Thoracic aorta (tissue), 2 donors: ENCODE measurements around the gene TENM4. TPM values are rescaled to one million over a fixed set of nuclear protein-coding genes. Genes with fewer than 3 reads are reported as not detected.
"Not testable (repeated sequence)": the region's sequence is repeated elsewhere in the genome, so short reads cannot be mapped to it uniquely, and the experiment has no call there.

ENCODE experiments used
- ATAC-seq: fragments of 150-250 bp; one replicate; pipeline ENCODE4 v1.8.0; 2017; ENCODE audit warnings: low read depth; ENCODE audit not compliant: insufficient number of reproducible peaks, low FRiP score
- DNase-seq: peaks from one replicate; pipeline ENCODE4 v3.0.0-alpha.2; 2020; ENCODE audit warnings: low spot score
- H3K27ac ChIP-seq, 2 donors: fragments of 200-600 bp; sonication (generic); 1 replicate in 1 of 2; 2 replicates in 1 of 2; pipeline ENCODE4 v1.5.1; 2016; ENCODE audit warnings: mild to moderate bottlenecking in 2 of 2, moderate library complexity in 2 of 2
- H3K27me3 ChIP-seq: fragments of 200-600 bp; sonication (generic); replicated peaks from 2 replicates; pipeline ENCODE4 v1.6.0; 2016; ENCODE audit warnings: mild to moderate bottlenecking; ENCODE audit not compliant: insufficient read depth
- H3K36me3 ChIP-seq: fragments of 200-600 bp; sonication (generic); one replicate; pipeline ENCODE4 v1.5.1; 2016
- H3K4me1 ChIP-seq, 2 donors: fragments of 200-600 bp; sonication (generic); 1 replicate in 1 of 2; 2 replicates in 1 of 2; pipeline versions ENCODE4 v1.5.1 to v1.6.0; 2016; ENCODE audit warnings: low read depth in 2 of 2, mild to moderate bottlenecking in 1 of 2; ENCODE audit not compliant: control insufficient read depth in 1 of 2
- H3K4me3 ChIP-seq: fragments of 200-600 bp; sonication (generic); 2 replicates; pipeline ENCODE4 v1.5.1; 2016; ENCODE audit warnings: mild to moderate bottlenecking
- H3K9me3 ChIP-seq: fragments of 200-600 bp; sonication (generic); 2 replicates; pipeline ENCODE4 v1.5.1; 2016
- total RNA-seq, 2 donors: library from RNA; depleted of rRNA; stranded (reverse); fragments of >200 nt; gene quantifications; one replicate each; pipeline versions ENCODE4 v1.1.0 to v1.2.3, GENCODE V29; 2016
- TF ChIP-seq, protein P1 (sequence below): fragments of 200-600 bp; sonication (generic); IDR thresholded peaks from one replicate; pipeline ENCODE4 v1.5.1; 2019; ENCODE audit warnings: antibody characterized with exemption

The TENM4 gene
- total RNA-seq, 2 donors from 2014 or later = 6.1 to 13.3 TPM

DNA sequence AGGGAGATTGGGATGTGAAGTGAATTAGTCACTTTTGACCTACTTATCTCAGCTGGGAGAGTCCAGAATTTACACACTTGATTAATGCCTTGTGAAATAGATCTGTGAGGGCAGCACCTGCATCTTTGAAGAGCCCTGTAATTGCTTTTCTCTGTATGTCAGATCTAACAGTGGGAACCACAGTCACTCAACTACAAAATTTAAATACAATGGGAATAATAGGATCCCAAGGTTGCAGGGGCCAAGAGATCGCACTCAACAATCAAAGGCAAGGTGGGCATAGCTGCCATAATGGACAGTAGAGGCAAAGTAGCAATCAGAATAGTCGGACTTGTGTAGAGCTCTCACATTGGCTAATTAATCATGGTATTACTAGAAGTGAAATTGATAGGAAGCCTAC is 820.7 kb downstream of the TENM4 start:
- Histone ChIP-seq H3K27ac (no peak overlapping the region), H3K4me3 (no peak overlapping the region), H3K27me3 (no peaks in the 10 kb centered on the region), H3K9me3 (peaks cover 12% of the 10 kb centered on the region), H3K36me3 (no peaks in the 10 kb centered on the region), H3K4me1 (no peaks in the 10 kb centered on the region)
- ATAC-seq (no peak), DNase-seq (no peak)
- TF ChIP-seq, protein P1, sequence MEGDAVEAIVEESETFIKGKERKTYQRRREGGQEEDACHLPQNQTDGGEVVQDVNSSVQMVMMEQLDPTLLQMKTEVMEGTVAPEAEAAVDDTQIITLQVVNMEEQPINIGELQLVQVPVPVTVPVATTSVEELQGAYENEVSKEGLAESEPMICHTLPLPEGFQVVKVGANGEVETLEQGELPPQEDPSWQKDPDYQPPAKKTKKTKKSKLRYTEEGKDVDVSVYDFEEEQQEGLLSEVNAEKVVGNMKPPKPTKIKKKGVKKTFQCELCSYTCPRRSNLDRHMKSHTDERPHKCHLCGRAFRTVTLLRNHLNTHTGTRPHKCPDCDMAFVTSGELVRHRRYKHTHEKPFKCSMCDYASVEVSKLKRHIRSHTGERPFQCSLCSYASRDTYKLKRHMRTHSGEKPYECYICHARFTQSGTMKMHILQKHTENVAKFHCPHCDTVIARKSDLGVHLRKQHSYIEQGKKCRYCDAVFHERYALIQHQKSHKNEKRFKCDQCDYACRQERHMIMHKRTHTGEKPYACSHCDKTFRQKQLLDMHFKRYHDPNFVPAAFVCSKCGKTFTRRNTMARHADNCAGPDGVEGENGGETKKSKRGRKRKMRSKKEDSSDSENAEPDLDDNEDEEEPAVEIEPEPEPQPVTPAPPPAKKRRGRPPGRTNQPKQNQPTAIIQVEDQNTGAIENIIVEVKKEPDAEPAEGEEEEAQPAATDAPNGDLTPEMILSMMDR = no peak

DNA sequence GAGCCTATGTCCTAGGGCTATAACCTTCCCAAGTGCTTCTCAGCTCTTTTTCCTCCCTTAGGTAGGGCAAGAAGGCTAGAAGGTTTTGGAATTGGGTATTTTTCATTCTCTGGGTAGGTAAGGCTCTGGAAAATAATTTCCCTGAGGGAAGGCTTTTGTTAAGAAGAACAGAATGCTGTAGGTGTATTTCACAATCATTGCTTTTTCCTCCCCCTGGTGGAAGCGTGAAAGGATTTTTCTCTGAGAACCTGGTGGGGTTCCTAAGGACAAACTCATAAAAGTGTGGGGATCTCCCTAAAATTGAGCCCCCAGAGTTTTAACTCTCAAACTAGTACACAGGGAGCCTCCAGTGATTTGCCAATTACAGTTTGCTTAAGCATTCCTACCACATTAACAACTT is 825.1 kb downstream of the TENM4 start:
- no peaks in the 10 kb centered on the region for H3K27me3 ChIP-seq
- no peak overlapping the region for H3K4me3 ChIP-seq
- H3K9me3 ChIP-seq = peaks cover 9% of the 10 kb centered on the region
- no peak for DNase-seq
- no peak overlapping the region for H3K27ac ChIP-seq
- no peaks in the 10 kb centered on the region for H3K36me3 ChIP-seq
- no peaks in the 10 kb centered on the region for H3K4me1 ChIP-seq
- TF ChIP-seq, protein P1 = no peak
- ATAC-seq = no peak

DNA sequence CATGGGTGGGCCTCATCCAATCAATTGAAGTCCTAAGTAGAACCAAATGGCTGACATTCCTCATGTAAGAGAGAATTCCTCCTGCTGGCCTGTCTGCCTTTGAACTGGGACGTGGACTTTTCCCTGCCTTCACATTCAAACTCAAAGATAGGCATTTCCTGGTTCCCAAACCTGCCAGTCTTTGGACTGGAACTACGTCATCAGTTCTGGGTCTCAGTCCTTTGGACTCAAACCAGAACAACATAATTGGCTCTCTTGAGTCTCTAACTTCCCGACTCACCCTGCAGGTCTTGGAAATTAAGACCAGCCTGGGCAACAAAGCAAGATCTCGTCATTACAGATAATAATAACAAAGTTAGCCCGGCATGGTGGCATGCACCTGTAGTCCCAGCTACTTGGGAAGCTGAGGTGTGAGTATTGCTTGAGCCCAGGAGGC is 827.4 kb downstream of the TENM4 start:
- H3K27ac ChIP-seq = no peak overlapping the region
- DNase-seq (no peak), ATAC-seq (no peak)
- TF ChIP-seq, protein P1 = no peak
- no peaks in the 10 kb centered on the region for H3K27me3 ChIP-seq
- H3K4me3 ChIP-seq = no peak overlapping the region
- H3K9me3 ChIP-seq = no peaks in the 10 kb centered on the region
- H3K36me3 ChIP-seq = no peaks in the 10 kb centered on the region
- no peaks in the 10 kb centered on the region for H3K4me1 ChIP-seq

DNA sequence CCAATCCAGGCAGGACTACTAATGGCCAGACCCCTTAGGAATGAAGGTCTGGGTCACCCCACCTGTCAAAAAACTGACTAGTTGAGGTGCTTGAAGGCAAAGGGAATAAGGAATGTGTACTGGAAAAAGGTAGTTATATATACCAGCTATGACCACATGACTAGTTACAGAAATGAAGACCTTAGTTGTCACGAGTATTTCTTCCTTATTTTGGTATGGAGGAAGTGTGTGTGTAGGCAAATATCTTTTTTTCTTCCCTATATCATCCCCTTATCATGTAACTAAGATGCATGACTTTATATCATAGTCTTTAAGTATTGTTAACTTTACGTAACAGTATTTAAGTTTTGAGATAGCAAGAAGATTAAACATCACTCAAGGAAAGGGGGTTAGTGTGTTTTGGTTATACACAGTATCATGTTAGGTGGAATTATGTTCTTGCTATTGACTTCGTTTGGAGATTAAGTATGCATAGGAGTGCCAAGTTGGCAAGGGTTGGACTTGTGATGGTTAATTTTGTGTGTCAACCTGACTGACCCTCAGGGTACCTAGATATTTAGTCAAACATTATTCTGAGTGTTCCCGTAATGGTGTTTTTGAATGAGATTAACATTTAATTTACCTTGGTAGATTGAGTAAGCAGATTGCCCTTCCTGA is 828.0 kb downstream of the TENM4 start:
- TF ChIP-seq, protein P1 = no peak
- no peaks in the 10 kb centered on the region for H3K27me3 ChIP-seq
- no peak overlapping the region for H3K27ac ChIP-seq
- DNase-seq (no peak), ATAC-seq (no peak)
- no peak overlapping the region for H3K4me3 ChIP-seq
- no peaks in the 10 kb centered on the region for H3K4me1 ChIP-seq
- no peaks in the 10 kb centered on the region for H3K36me3 ChIP-seq
- no peaks in the 10 kb centered on the region for H3K9me3 ChIP-seq

DNA sequence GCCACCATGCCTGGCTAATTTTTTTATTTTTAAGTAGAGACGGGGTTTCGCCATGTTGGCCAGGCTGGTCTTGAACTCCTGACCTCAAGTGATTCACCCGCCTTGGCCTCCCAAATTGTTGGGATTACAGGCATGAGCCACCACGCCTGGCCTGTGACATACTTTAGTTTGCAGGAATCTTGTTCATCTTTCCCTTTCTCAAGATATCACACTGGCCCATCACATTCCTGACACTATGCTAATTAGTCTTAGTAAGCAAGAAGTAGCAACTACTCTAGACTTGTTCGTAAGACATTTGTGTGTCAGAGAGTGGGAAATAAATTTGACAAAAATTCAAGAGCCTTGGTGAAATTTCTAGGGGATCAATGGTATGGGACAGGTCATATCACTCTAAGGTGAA is 831.5 kb downstream of the TENM4 start:
- not testable (repeated sequence) for H3K27me3 ChIP-seq, H3K9me3 ChIP-seq, H3K4me1 ChIP-seq, H3K4me3 ChIP-seq, H3K36me3 ChIP-seq, H3K27ac ChIP-seq, ATAC-seq, DNase-seq

DNA sequence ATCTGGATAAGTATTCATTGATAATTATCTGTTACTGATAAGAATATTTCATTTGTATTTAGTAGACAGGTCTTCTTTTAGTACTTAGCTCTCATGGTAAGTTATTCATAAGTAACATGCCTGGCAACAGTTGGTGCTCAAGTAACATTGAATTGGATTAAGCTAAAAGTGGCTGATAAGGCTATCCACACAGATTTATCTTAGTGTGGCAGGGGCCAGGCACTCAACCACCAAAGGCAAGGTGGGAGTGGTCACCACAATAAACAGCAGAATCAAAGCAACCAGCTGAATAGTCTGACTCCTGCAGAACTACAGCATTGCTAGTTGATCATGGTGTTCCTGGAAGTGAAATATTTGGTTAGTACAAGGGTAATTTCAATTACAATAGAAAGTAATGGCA is 833.1 kb downstream of the TENM4 start:
- no peaks in the 10 kb centered on the region for H3K4me1 ChIP-seq
- no peaks in the 10 kb centered on the region for H3K27me3 ChIP-seq
- no peak for ATAC-seq
- H3K36me3 ChIP-seq = no peaks in the 10 kb centered on the region
- H3K4me3 ChIP-seq = no peak overlapping the region
- H3K27ac ChIP-seq = no peak overlapping the region
- TF ChIP-seq, protein P1 = no peak
- DNase-seq = no peak
- H3K9me3 ChIP-seq = no peaks in the 10 kb centered on the region
